HepG2 (cell line): ENCODE results near the gene SYTL3. TPM values are rescaled to one million over a fixed set of nuclear protein-coding genes. Genes with fewer than 3 reads are reported as not detected.

ENCODE experiments used
- ATAC-seq: fragments of 200-7000 bp; cut with Tn5 transposase; 3 replicates; pipeline ENCODE4 v1.9.1; 2020; ENCODE audit warnings: mild to moderate bottlenecking, moderate library complexity
- BruUV-seq: library from RNA; stranded (reverse); fragments of 400-500 nt; replicated peaks from 2 replicates; lab custom pipeline; 2021; lab: Mats Ljungman, UMichigan
- CTCF ChIA-PET: fragments of 300-600 bp; formaldehyde crosslinking; extraction: SDS; loops from one replicate; lab custom pipeline; 2021; ENCODE audit warnings: low total read pairs, inconsistent platforms, low intra/inter-chr PET ratio; lab: Yijun Ruan, JAX
- POLR2A ChIA-PET: fragments of 350-600 bp; sonication (Branson Sonifier 250); formaldehyde crosslinking; loops from one replicate; lab custom pipeline; 2020; ENCODE audit warnings: antibody characterized with exemption, inconsistent platforms; lab: Yijun Ruan, JAX
- DNase-seq: peaks from one replicate; pipeline ENCODE4 v3.0.0-alpha.2; 2015; ENCODE audit warnings: low spot score
- FAIRE-seq: peaks from 3 replicates; lab custom pipeline; 2011; peaks lifted over from hg19 to GRCh38; lab: Jason Lieb, UNC
- H2AFZ ChIP-seq: one replicate; pipeline ENCODE4 v1.6.1; 2011; ENCODE audit warnings: low read length, inconsistent platforms
- H3K27ac ChIP-seq: fragments of 300-600 bp; 3 replicates; pipeline ENCODE4 v1.8.0; 2011; ENCODE audit warnings: mixed run types, mild to moderate bottlenecking, mixed read lengths, low read length, inconsistent platforms; ENCODE audit not compliant: insufficient read depth; ENCODE audit errors: extremely low read length
- H3K27me3 ChIP-seq, 2 experiments: fragments of 200-600 bp in 1 of 2; 2 replicates in 1 of 2; 3 replicates in 1 of 2; pipeline versions ENCODE4 v1.6.0 to v1.8.0; 2011; ENCODE audit warnings: low read length in 2 of 2, mild to moderate bottlenecking in 2 of 2, moderate library complexity in 2 of 2, inconsistent platforms in 1 of 2; ENCODE audit not compliant: insufficient read depth in 2 of 2, control insufficient read depth in 1 of 2
- H3K36me3 ChIP-seq, 2 experiments: fragments of 200-600 bp in 1 of 2; replicated peaks in 1 of 2; 2 replicates in 1 of 2; 3 replicates in 1 of 2; pipeline versions ENCODE4 v1.5.1 to v1.8.0; 2011; ENCODE audit warnings: low read length in 2 of 2, inconsistent platforms in 1 of 2; ENCODE audit not compliant: insufficient read depth in 2 of 2, control insufficient read depth in 1 of 2
- H3K4me1 ChIP-seq: 2 replicates; pipeline ENCODE4 v1.5.1; 2012; ENCODE audit warnings: low read length, inconsistent platforms; ENCODE audit not compliant: insufficient read depth
- H3K4me2 ChIP-seq: 2 replicates; pipeline ENCODE4 v1.6.0; 2011; ENCODE audit warnings: low read depth, low read length, inconsistent platforms
- H3K4me3 ChIP-seq, 3 experiments: fragments of 200-600 bp in 1 of 3; sonication (generic), shearing (Covaris generic) in 1 of 3; replicated peaks in 1 of 3; 2 replicates each; pipeline ENCODE4 v1.5.1; 2011 to 2016; ENCODE audit warnings: low read length in 3 of 3, inconsistent platforms in 2 of 3, low read depth in 2 of 3, mild to moderate bottlenecking in 2 of 3, control low read depth in 1 of 3, mixed read lengths in 1 of 3; ENCODE audit not compliant: insufficient read depth in 1 of 3
- H3K79me2 ChIP-seq: one replicate; pipeline ENCODE4 v1.6.1; 2011; ENCODE audit warnings: low read length, inconsistent platforms; ENCODE audit not compliant: insufficient read depth
- H3K9ac ChIP-seq: 2 replicates; pipeline ENCODE4 v1.6.0; 2011; ENCODE audit warnings: mild to moderate bottlenecking, low read depth, low read length, inconsistent platforms; ENCODE audit not compliant: insufficient read depth
- H3K9me3 ChIP-seq: 2 replicates; pipeline ENCODE4 v1.5.1; 2012; ENCODE audit warnings: mild to moderate bottlenecking, low read length
- H4K20me1 ChIP-seq: 2 replicates; pipeline ENCODE4 v1.6.0; 2011; ENCODE audit warnings: inconsistent platforms, mild to moderate bottlenecking, low read length, moderate library complexity; ENCODE audit not compliant: insufficient read depth
- BRCA1 ChIP-seq: sonication (generic); formaldehyde crosslinking; IDR thresholded peaks from 2 replicates; pipeline ENCODE4 v1.4.0; 2020; ENCODE audit warnings: missing genetic modification reagents
- FOXC1 ChIP-seq: sonication (generic); formaldehyde crosslinking; IDR thresholded peaks from 2 replicates; pipeline ENCODE4 v1.8.0; 2022; ENCODE audit warnings: mild to moderate bottlenecking, missing genetic modification reagents, borderline replicate concordance
- HMG20B ChIP-seq: conservative IDR thresholded peaks from 2 replicates; pipeline ENCODE4 v1.6.1; 2016; ENCODE audit warnings: missing genetic modification reagents, missing compliant biosample characterization
- JUNB ChIP-seq: sonication (generic); formaldehyde crosslinking; IDR thresholded peaks from 2 replicates; pipeline ENCODE4 v1.8.0; 2022; ENCODE audit warnings: missing genetic modification reagents, mild to moderate bottlenecking, borderline replicate concordance
- KDM3A ChIP-seq: IDR thresholded peaks from 2 replicates; pipeline ENCODE4 v1.6.1; 2018; ENCODE audit warnings: low read depth, missing compliant biosample characterization
- MBD4 ChIP-seq: IDR thresholded peaks from 2 replicates; pipeline ENCODE4 v1.6.1; 2012; ENCODE audit warnings: low read length, inconsistent platforms, borderline replicate concordance
- MIER3 ChIP-seq: IDR thresholded peaks from 2 replicates; pipeline ENCODE4 v1.6.1; 2016; ENCODE audit warnings: missing compliant biosample characterization, borderline replicate concordance
- PHB2 ChIP-seq: fragments of 450-650 bp; IDR thresholded peaks from 2 replicates; pipeline ENCODE4 v1.6.1; 2018; ENCODE audit not compliant: partially characterized antibody
- TAF1 ChIP-seq: sonication (generic); formaldehyde crosslinking; IDR thresholded peaks from 2 replicates; pipeline ENCODE4 v1.4.0; 2020; ENCODE audit warnings: missing genetic modification reagents
- ZFP1 ChIP-seq: IDR thresholded peaks from 2 replicates; pipeline ENCODE4 v1.6.1; 2016
- ZNF124 ChIP-seq: sonication (generic); formaldehyde crosslinking; IDR thresholded peaks from 2 replicates; pipeline ENCODE4 v1.4.0; 2020; ENCODE audit warnings: missing genetic modification reagents
- ZNF724P ChIP-seq: sonication (generic); formaldehyde crosslinking; IDR thresholded peaks from 2 replicates; pipeline ENCODE4 v1.8.0; 2022; ENCODE audit warnings: missing genetic modification reagents, borderline replicate concordance
- ZSCAN22 ChIP-seq: sonication (generic); formaldehyde crosslinking; IDR thresholded peaks from 2 replicates; pipeline ENCODE4 v1.4.0; 2020; ENCODE audit warnings: mild to moderate bottlenecking, missing genetic modification reagents
- WGBS: methylation state at CpG from one replicate; pipeline ENCODE4 v1.1.6; 2017; ENCODE audit warnings: low lambda C conversion rate; 5-methylcytosine and 5-hydroxymethylcytosine counted together
- in situ Hi-C: cut with HindIII; loops from 2 replicates; pipeline ENCODE4 v1.10.0; 2017; ENCODE audit warnings: low pct_unique_long_range_greater_than_20kb; ENCODE audit not compliant: extremely low pct_ligation_motif_present
- intact Hi-C: fragments of 100-400 bp; cut with micrococcal nuclease; formaldehyde crosslinking; loops from one replicate; pipeline ENCODE4 v1.10.0; 2022; ENCODE audit not compliant: unreplicated experiment
- polyA plus RNA-seq, 8 experiments: library from polyadenylated mRNA; depleted of rRNA in 3 of 8; stranded (reverse) in 7 of 8; unstranded in 1 of 8; fragments of >200 nt; fragmentation: Illumina TruSeq in 4 of 8; extraction: Trizol in 4 of 8; gene quantifications; 2 replicates each; pipeline versions ENCODE4 v1.2.1 to v1.2.3, GENCODE V29; 2011 to 2016; ENCODE audit warnings: low read depth in 4 of 8, missing spikeins in 1 of 8, mixed read lengths in 1 of 8; ENCODE audit not compliant: insufficient read depth in 1 of 8
- total RNA-seq, 5 experiments: library from RNA; depleted of rRNA; stranded (reverse); fragments of >200 nt; fragmentation: Illumina TruSeq; extraction: Trizol; gene quantifications; 2 replicates each; pipeline ENCODE4 v1.2.3, GENCODE V29; 2016; ENCODE audit warnings: low read depth in 1 of 5
- TF ChIP-seq, protein P1 (sequence below): sonication (generic); formaldehyde crosslinking; IDR thresholded peaks from 2 replicates; pipeline ENCODE4 v1.4.0; 2020; ENCODE audit warnings: missing genetic modification reagents
- TF ChIP-seq, protein P2 (sequence below): sonication (generic); formaldehyde crosslinking; IDR thresholded peaks from 2 replicates; pipeline ENCODE4 v1.4.0; 2020; ENCODE audit warnings: mild to moderate bottlenecking, missing genetic modification reagents
- TF ChIP-seq, protein P3 (sequence below): IDR thresholded peaks from 2 replicates; pipeline ENCODE4 v1.6.1; 2016
- TF ChIP-seq, protein P4 (sequence below): sonication (generic); formaldehyde crosslinking; IDR thresholded peaks from 2 replicates; pipeline ENCODE4 v1.8.1; 2023; ENCODE audit warnings: mild to moderate bottlenecking, missing genetic modification reagents, borderline replicate concordance
- TF ChIP-seq, protein P5 (sequence below): sonication (generic); formaldehyde crosslinking; IDR thresholded peaks from 2 replicates; pipeline ENCODE4 v1.8.0; 2022; ENCODE audit warnings: mild to moderate bottlenecking, missing genetic modification reagents, moderate library complexity

The SYTL3 gene
- total and polyA plus RNA-seq, 2 of the 13 experiments (the other 11 are each of a cell fraction or from before 2014, with no cell fraction given): 0.11 to 0.28 TPM

DNA sequence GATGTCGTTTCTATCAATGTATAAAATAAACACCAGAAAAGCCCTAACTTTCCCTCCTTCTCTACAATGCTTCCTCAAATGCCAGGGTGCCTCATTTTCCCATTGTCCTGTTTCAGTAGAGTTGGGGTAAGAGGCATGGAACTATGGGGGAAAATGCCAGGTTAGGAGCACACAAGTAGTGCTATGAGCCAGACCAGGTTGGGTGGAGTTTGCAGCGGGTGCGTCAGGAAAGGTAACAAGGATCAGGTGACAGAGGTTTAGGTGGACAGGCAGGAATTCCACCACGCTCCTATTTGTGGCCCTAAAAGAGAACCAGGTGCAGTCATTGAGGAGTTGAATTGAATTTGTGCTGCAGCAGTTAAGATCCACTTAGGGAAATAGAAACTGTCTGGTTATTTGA is 36.5 kb downstream of the SYTL3 start:
- FAIRE-seq (no peak), DNase-seq (no peak), ATAC-seq (no peak)
- no peak overlapping the region for H3K9ac ChIP-seq
- no peak overlapping the region for H2AFZ ChIP-seq
- no peaks in the 10 kb centered on the region for H3K79me2 ChIP-seq
- intact Hi-C loops (no loop called here), in situ Hi-C loops (no loop called here)
- TF ChIP-seq, protein P1, sequence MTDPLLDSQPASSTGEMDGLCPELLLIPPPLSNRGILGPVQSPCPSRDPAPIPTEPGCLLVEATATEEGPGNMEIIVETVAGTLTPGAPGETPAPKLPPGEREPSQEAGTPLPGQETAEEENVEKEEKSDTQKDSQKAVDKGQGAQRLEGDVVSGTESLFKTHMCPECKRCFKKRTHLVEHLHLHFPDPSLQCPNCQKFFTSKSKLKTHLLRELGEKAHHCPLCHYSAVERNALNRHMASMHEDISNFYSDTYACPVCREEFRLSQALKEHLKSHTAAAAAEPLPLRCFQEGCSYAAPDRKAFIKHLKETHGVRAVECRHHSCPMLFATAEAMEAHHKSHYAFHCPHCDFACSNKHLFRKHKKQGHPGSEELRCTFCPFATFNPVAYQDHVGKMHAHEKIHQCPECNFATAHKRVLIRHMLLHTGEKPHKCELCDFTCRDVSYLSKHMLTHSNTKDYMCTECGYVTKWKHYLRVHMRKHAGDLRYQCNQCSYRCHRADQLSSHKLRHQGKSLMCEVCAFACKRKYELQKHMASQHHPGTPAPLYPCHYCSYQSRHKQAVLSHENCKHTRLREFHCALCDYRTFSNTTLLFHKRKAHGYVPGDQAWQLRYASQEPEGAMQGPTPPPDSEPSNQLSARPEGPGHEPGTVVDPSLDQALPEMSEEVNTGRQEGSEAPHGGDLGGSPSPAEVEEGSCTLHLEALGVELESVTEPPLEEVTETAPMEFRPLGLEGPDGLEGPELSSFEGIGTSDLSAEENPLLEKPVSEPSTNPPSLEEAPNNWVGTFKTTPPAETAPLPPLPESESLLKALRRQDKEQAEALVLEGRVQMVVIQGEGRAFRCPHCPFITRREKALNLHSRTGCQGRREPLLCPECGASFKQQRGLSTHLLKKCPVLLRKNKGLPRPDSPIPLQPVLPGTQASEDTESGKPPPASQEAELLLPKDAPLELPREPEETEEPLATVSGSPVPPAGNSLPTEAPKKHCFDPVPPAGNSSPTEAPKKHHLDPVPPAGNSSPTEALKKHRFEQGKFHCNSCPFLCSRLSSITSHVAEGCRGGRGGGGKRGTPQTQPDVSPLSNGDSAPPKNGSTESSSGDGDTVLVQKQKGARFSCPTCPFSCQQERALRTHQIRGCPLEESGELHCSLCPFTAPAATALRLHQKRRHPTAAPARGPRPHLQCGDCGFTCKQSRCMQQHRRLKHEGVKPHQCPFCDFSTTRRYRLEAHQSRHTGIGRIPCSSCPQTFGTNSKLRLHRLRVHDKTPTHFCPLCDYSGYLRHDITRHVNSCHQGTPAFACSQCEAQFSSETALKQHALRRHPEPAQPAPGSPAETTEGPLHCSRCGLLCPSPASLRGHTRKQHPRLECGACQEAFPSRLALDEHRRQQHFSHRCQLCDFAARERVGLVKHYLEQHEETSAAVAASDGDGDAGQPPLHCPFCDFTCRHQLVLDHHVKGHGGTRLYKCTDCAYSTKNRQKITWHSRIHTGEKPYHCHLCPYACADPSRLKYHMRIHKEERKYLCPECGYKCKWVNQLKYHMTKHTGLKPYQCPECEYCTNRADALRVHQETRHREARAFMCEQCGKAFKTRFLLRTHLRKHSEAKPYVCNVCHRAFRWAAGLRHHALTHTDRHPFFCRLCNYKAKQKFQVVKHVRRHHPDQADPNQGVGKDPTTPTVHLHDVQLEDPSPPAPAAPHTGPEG: no peak
- TF ChIP-seq, protein P2, sequence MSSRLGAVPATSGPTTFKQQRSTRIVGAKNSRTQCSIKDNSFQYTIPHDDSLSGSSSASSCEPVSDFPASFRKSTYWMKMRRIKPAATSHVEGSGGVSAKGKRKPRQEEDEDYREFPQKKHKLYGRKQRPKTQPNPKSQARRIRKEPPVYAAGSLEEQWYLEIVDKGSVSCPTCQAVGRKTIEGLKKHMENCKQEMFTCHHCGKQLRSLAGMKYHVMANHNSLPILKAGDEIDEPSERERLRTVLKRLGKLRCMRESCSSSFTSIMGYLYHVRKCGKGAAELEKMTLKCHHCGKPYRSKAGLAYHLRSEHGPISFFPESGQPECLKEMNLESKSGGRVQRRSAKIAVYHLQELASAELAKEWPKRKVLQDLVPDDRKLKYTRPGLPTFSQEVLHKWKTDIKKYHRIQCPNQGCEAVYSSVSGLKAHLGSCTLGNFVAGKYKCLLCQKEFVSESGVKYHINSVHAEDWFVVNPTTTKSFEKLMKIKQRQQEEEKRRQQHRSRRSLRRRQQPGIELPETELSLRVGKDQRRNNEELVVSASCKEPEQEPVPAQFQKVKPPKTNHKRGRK (CRISPR knock-in tag): no peak
- TF ChIP-seq, protein P3, sequence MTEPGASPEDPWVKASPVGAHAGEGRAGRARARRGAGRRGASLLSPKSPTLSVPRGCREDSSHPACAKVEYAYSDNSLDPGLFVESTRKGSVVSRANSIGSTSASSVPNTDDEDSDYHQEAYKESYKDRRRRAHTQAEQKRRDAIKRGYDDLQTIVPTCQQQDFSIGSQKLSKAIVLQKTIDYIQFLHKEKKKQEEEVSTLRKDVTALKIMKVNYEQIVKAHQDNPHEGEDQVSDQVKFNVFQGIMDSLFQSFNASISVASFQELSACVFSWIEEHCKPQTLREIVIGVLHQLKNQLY: no peak
- TF ChIP-seq MBD4: no peak
- TF ChIP-seq ZNF124 (CRISPR knock-in tag): no peak
- no peak for TF ChIP-seq ZFP1 (CRISPR knock-in tag)
- TF ChIP-seq TAF1 (CRISPR knock-in tag): no peak
- no peak for TF ChIP-seq ZNF724P (CRISPR knock-in tag)
- TF ChIP-seq, protein P4, sequence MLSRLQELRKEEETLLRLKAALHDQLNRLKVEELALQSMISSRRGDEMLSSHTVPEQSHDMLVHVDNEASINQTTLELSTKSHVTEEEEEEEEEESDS (CRISPR knock-in tag): no peak
- TF ChIP-seq KDM3A (CRISPR knock-in tag): no peak
- TF ChIP-seq HMG20B: no peak
- no peak for TF ChIP-seq FOXC1 (CRISPR knock-in tag)
- TF ChIP-seq, protein P5, sequence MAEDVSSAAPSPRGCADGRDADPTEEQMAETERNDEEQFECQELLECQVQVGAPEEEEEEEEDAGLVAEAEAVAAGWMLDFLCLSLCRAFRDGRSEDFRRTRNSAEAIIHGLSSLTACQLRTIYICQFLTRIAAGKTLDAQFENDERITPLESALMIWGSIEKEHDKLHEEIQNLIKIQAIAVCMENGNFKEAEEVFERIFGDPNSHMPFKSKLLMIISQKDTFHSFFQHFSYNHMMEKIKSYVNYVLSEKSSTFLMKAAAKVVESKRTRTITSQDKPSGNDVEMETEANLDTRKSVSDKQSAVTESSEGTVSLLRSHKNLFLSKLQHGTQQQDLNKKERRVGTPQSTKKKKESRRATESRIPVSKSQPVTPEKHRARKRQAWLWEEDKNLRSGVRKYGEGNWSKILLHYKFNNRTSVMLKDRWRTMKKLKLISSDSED (CRISPR knock-in tag): no peak
- no peak for TF ChIP-seq BRCA1 (CRISPR knock-in tag)
- TF ChIP-seq JUNB (CRISPR knock-in tag): no peak
- no peak for TF ChIP-seq MIER3 (CRISPR knock-in tag)
- TF ChIP-seq ZSCAN22: no peak
- no peak for TF ChIP-seq PHB2
- H3K4me3 ChIP-seq: no peak overlapping the region
- 30% methylated on average over 4 of the region's 4 CpGs for WGBS
- H3K9me3 ChIP-seq: no peaks in the 10 kb centered on the region
- H4K20me1 ChIP-seq: no peaks in the 10 kb centered on the region
- no TSS peak for BruUV-seq
- no peaks in the 10 kb centered on the region for H3K36me3 ChIP-seq
- CTCF ChIA-PET: no interaction called here
- H3K4me2 ChIP-seq: no peak overlapping the region
- H3K27ac ChIP-seq: no peak overlapping the region
- peaks cover 0 to 28% of the 10 kb centered on the region in 2 experiments; a peak in 3 of 5 replicates for H3K27me3 ChIP-seq
- H3K4me1 ChIP-seq: 0 out of 2 replicates have a peak, but pooled peaks cover 6% of the 10 kb centered on the region
- POLR2A ChIA-PET: no interaction called here
